ENCODE measurements around the gene SALL3.

The SALL3 gene

GRCh38 chr18:78983512-78983911 lies 3.9 kb downstream of the SALL3 start:
- Histone ChIP-seq H3K9me3 (ENCODE audit: control insufficient read depth, low read depth, low read length) (no peaks in the 10 kb centered on the region), H3K4me1 (ENCODE audit: control insufficient read depth, low read depth, low read length) (peaks cover 58% of the 10 kb centered on the region), H3K36me3 (ENCODE audit: control insufficient read depth, low read depth, low read length) (no peaks in the 10 kb centered on the region), H3K4me3 (ENCODE audit: low read length) (peak overlapping the region; percentile 81), H3K9ac (ENCODE audit: low read length) (peak overlapping the region; percentile 16), H3K27me3 (ENCODE audit: control insufficient read depth, insufficient read depth, low read length) (peaks cover 51% of the 10 kb centered on the region), H3K27ac (ENCODE audit: low read length) (peak overlapping the region; percentile 12)

DNA sequence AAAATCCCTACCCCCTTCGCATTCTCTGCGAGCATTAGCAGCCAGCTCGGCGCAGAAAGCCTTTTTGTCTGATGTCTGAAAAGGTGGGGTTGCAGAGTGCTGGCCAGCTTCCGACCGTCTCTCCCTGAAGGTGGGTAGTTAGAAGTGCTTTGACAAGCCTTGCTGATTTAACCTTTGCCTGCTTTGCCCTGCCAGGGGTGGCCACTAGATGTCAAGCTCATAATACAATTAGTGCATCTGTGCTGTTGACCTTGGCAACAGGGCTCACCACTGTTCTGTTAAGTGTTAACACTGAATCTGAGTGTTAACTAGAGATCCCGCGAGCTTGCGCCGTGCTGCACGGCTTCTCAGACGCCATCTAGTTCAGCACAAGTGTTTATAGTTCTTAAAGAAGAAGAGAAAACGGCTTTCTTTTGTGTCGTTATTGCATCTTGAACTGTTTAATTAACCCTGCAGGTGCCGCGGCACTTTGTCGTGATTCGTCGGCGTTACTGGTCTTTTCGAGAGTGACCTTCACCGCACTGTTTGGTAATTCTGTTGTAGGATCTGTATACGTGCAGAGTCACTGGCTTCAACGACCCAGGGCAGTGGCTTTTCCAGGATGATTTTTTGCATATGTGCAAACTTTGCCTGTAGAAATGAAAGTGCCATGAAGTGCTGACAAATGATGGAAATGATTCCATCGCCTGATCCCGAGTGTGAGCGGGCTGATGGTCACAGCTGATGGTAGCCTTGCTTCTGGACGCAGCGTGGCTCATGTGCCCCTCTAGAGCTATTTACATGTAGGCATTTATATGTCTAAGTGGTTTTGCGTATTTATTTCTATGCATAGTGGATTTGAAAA lies 5.5 kb downstream of the SALL3 start:
- Histone ChIP-seq H3K9ac (ENCODE audit: low read length) (peak overlapping the region; percentile 35), H3K27me3 (ENCODE audit: control insufficient read depth, insufficient read depth, low read length) (peaks cover 46% of the 10 kb centered on the region), H3K4me1 (ENCODE audit: control insufficient read depth, low read depth, low read length) (peaks cover 75% of the 10 kb centered on the region), H3K9me3 (ENCODE audit: control insufficient read depth, low read depth, low read length) (no peaks in the 10 kb centered on the region), H3K4me3 (ENCODE audit: low read length) (peak overlapping the region; percentile 81), H3K27ac (ENCODE audit: low read length) (no peak overlapping the region), H3K36me3 (ENCODE audit: control insufficient read depth, low read depth, low read length) (no peaks in the 10 kb centered on the region)

DNA sequence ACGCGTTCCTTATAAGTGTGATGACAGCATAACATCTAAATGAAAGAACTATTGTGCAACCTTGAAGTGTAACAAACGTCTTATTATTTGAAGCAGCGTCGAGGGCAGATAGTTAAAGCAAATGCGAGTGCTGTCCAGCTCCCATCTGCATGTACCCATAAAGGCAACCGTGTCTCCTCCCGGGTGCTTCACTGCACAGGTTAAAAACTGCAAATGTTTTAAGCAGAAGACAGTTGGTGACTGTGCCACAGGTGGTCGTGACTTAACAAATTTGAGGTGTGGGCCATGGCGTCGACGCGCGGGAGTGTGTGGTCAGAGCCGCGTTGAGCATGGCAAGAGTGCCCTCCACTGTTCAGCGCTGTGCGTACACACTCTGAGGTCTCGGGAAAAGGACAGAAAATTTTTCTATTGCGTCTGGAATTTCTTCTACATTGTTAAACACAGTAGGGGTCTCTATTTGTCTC lies 6.4 kb downstream of the SALL3 start:
- H3K9ac ChIP-seq (ENCODE audit: low read length) = peak overlapping the region; percentile 35
- H3K27me3 ChIP-seq (ENCODE audit: control insufficient read depth, insufficient read depth, low read length) = peaks cover 46% of the 10 kb centered on the region
- no peak overlapping the region for H3K27ac ChIP-seq (ENCODE audit: low read length)
- H3K4me1 ChIP-seq (ENCODE audit: control insufficient read depth, low read depth, low read length) = peaks cover 81% of the 10 kb centered on the region
- H3K36me3 ChIP-seq (ENCODE audit: control insufficient read depth, low read depth, low read length) = no peaks in the 10 kb centered on the region
- H3K9me3 ChIP-seq (ENCODE audit: control insufficient read depth, low read depth, low read length) = no peaks in the 10 kb centered on the region
- peak overlapping the region; percentile 81 for H3K4me3 ChIP-seq (ENCODE audit: low read length)

- H3K9ac ChIP-seq (ENCODE audit: low read length) = no peak overlapping the region
- peaks cover 28% of the 10 kb centered on the region for H3K36me3 ChIP-seq (ENCODE audit: control insufficient read depth, low read depth, low read length)
- no peak overlapping the region for H3K27ac ChIP-seq (ENCODE audit: low read length)
- H3K4me3 ChIP-seq (ENCODE audit: low read length) = no peak overlapping the region
- H3K27me3 ChIP-seq (ENCODE audit: control insufficient read depth, insufficient read depth, low read length) = peaks cover 11% of the 10 kb centered on the region
- no peaks in the 10 kb centered on the region for H3K9me3 ChIP-seq (ENCODE audit: control insufficient read depth, low read depth, low read length)
- H3K4me1 ChIP-seq (ENCODE audit: control insufficient read depth, low read depth, low read length) = peaks cover 42% of the 10 kb centered on the region
These were observed 11.8 kb downstream of the SALL3 start for GRCh38 chr18:78991446-78991845.

DNA sequence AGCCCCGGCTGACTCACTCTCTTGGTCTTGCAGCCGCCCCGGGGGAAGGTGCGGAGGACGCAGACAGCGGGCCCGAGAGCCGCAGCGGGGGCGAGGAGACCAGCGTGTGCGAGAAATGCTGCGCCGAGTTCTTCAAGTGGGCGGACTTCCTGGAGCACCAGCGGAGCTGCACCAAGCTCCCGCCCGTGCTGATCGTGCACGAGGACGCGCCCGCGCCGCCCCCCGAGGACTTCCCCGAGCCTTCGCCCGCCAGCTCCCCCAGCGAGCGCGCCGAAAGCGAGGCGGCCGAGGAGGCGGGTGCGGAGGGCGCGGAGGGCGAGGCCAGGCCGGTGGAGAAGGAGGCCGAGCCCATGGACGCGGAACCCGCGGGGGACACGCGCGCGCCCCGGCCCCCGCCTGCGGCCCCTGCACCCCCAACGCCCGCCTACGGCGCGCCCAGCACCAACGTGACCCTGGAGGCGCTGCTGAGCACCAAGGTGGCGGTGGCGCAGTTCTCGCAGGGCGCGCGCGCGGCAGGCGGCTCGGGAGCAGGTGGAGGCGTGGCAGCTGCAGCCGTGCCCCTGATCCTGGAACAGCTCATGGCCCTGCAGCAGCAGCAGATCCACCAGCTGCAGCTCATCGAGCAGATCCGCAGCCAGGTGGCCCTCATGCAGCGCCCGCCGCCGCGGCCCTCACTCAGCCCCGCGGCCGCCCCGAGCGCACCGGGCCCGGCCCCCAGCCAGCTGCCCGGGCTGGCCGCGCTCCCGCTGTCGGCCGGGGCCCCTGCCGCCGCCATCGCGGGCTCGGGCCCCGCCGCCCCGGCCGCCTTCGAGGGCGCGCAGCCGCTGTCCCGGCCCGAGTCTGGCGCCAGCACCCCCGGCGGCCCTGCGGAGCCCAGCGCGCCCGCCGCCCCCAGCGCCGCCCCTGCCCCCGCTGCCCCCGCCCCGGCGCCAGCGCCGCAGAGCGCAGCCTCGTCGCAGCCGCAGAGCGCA lies 12.7 kb downstream of the SALL3 start:
- Histone ChIP-seq H3K36me3 (ENCODE audit: control insufficient read depth, low read depth, low read length) (peaks cover 37% of the 10 kb centered on the region), H3K9me3 (ENCODE audit: control insufficient read depth, low read depth, low read length) (no peaks in the 10 kb centered on the region), H3K4me3 (ENCODE audit: low read length) (no peak overlapping the region), H3K27ac (ENCODE audit: low read length) (no peak overlapping the region), H3K4me1 (ENCODE audit: control insufficient read depth, low read depth, low read length) (peaks cover 33% of the 10 kb centered on the region), H3K27me3 (ENCODE audit: control insufficient read depth, insufficient read depth, low read length) (peaks cover 3% of the 10 kb centered on the region), H3K9ac (ENCODE audit: low read length) (no peak overlapping the region)

DNA sequence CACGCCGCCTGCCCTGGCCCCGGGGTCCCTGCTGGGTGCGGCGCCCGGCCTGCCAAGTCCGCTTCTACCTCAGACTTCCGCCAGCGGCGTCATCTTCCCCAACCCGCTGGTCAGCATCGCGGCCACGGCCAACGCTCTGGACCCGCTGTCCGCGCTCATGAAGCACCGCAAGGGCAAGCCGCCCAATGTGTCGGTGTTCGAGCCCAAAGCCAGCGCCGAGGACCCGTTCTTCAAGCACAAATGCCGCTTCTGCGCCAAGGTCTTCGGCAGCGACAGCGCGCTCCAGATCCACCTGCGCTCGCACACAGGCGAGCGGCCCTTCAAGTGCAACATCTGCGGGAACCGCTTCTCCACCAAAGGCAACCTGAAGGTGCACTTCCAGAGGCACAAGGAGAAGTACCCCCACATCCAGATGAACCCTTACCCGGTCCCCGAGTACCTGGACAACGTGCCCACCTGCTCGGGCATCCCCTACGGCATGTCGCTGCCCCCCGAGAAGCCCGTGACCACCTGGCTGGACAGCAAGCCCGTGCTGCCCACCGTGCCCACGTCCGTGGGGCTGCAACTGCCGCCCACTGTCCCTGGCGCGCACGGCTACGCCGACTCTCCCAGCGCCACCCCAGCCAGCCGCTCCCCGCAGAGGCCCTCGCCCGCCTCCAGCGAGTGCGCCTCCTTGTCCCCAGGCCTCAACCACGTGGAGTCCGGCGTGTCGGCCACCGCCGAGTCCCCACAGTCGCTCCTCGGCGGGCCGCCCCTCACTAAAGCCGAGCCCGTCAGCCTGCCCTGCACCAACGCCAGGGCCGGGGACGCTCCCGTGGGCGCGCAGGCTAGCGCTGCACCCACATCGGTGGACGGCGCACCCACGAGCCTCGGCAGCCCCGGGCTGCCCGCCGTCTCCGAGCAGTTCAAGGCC lies 13.7 kb downstream of the SALL3 start:
- Histone ChIP-seq H3K27ac (ENCODE audit: low read length) (no peak overlapping the region), H3K27me3 (ENCODE audit: control insufficient read depth, insufficient read depth, low read length) (no peaks in the 10 kb centered on the region), H3K36me3 (ENCODE audit: control insufficient read depth, low read depth, low read length) (peaks cover 46% of the 10 kb centered on the region), H3K4me3 (ENCODE audit: low read length) (no peak overlapping the region), H3K4me1 (ENCODE audit: control insufficient read depth, low read depth, low read length) (peaks cover 25% of the 10 kb centered on the region), H3K9ac (ENCODE audit: low read length) (no peak overlapping the region), H3K9me3 (ENCODE audit: control insufficient read depth, low read depth, low read length) (no peaks in the 10 kb centered on the region)

DNA sequence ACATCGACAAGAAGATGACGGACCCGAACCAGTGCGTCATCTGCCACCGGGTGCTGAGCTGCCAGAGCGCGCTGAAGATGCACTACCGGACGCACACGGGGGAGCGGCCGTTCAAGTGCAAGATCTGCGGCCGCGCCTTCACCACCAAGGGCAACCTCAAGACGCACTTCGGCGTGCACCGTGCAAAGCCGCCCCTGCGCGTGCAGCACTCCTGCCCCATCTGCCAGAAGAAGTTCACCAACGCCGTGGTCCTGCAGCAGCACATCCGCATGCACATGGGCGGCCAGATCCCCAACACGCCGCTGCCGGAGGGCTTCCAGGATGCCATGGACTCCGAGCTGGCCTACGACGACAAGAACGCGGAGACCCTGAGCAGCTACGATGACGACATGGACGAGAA lies 14.4 kb downstream of the SALL3 start:
- Histone ChIP-seq H3K27me3 (ENCODE audit: control insufficient read depth, insufficient read depth, low read length) (no peaks in the 10 kb centered on the region), H3K4me3 (ENCODE audit: low read length) (no peak overlapping the region), H3K4me1 (ENCODE audit: control insufficient read depth, low read depth, low read length) (peaks cover 17% of the 10 kb centered on the region), H3K9ac (ENCODE audit: low read length) (no peak overlapping the region), H3K36me3 (ENCODE audit: control insufficient read depth, low read depth, low read length) (peaks cover 53% of the 10 kb centered on the region), H3K27ac (ENCODE audit: low read length) (no peak overlapping the region), H3K9me3 (ENCODE audit: control insufficient read depth, low read depth, low read length) (no peaks in the 10 kb centered on the region)

DNA sequence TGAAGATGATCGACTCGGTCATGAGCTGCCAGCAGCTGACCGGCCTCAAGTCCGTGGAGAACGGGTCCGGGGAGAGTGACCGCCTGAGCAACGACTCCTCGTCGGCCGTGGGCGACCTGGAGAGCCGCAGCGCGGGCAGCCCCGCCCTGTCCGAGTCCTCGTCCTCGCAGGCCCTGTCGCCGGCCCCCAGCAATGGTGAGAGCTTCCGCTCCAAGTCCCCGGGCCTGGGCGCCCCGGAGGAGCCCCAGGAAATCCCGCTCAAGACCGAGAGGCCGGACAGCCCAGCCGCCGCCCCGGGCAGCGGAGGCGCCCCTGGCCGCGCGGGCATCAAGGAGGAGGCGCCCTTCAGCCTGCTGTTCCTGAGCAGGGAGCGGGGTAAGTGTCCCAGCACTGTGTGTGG lies 14.9 kb downstream of the SALL3 start:
- H3K36me3 ChIP-seq (ENCODE audit: control insufficient read depth, low read depth, low read length) = peaks cover 58% of the 10 kb centered on the region
- no peaks in the 10 kb centered on the region for H3K27me3 ChIP-seq (ENCODE audit: control insufficient read depth, insufficient read depth, low read length)
- no peaks in the 10 kb centered on the region for H3K9me3 ChIP-seq (ENCODE audit: control insufficient read depth, low read depth, low read length)
- H3K27ac ChIP-seq (ENCODE audit: low read length) = no peak overlapping the region
- no peak overlapping the region for H3K9ac ChIP-seq (ENCODE audit: low read length)
- H3K4me3 ChIP-seq (ENCODE audit: low read length) = no peak overlapping the region
- H3K4me1 ChIP-seq (ENCODE audit: control insufficient read depth, low read depth, low read length) = peaks cover 12% of the 10 kb centered on the region

- peaks cover 58% of the 10 kb centered on the region for H3K36me3 ChIP-seq (ENCODE audit: control insufficient read depth, low read depth, low read length)
These were observed 15.5 kb downstream of the SALL3 start for GRCh38 chr18:78994977-78995582.

DNA sequence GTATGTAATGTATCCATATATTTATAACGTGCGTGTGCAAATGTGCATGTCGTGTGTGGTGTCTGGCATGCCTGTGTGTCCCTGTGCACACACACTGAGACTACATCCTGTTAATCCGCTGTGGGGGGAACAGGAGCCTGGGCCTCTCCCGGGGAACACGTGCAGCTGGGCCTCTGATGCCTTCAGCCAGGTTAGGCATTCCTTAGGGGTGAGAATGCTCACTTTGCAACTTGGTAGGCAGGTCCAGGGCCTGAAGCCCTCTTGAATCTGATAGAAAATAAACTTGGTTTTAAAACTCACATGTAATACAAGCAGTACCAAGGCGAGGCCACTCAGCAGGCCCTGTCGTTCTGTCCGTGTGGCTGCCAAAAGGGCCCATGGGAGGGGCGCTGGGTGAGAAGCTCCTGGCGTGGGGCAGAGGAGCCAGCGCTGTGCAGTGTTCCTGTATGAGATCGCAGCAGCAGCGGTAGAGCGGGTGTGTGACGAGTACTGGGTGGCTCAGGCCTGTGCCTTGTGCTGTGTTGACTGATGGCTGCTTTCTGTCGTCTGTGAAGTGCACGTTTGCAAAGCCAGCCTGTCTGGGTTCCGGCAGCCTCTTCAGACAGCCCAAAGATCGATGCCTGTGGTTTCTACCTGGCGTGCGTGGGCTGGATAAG lies 16.2 kb downstream of the SALL3 start:
- Histone ChIP-seq H3K36me3 (ENCODE audit: control insufficient read depth, low read depth, low read length) (peaks cover 61% of the 10 kb centered on the region), H3K4me1 (ENCODE audit: control insufficient read depth, low read depth, low read length) (peaks cover under 1% of the 10 kb centered on the region), H3K27me3 (ENCODE audit: control insufficient read depth, insufficient read depth, low read length) (no peaks in the 10 kb centered on the region), H3K4me3 (ENCODE audit: low read length) (no peak overlapping the region), H3K9ac (ENCODE audit: low read length) (no peak overlapping the region), H3K9me3 (ENCODE audit: control insufficient read depth, low read depth, low read length) (no peaks in the 10 kb centered on the region), H3K27ac (ENCODE audit: low read length) (no peak overlapping the region)

More at GRCh38 chr18:78994977-78995582, 15.5 kb downstream of the SALL3 start:
- Histone ChIP-seq H3K4me3 (ENCODE audit: low read length) (no peak overlapping the region), H3K27me3 (ENCODE audit: control insufficient read depth, insufficient read depth, low read length) (no peaks in the 10 kb centered on the region), H3K9me3 (ENCODE audit: control insufficient read depth, low read depth, low read length) (no peaks in the 10 kb centered on the region), H3K27ac (ENCODE audit: low read length) (no peak overlapping the region), H3K9ac (ENCODE audit: low read length) (no peak overlapping the region), H3K4me1 (ENCODE audit: control insufficient read depth, low read depth, low read length) (peaks cover 7% of the 10 kb centered on the region)

All from iPS-18a (cell line).